Body of pancreas (tissue), 4 donors: Measurements from ENCODE around the gene BEGAIN. TPM values are rescaled to one million over a fixed set of nuclear protein-coding genes. Genes with fewer than 3 reads are reported as not detected.

Experiments used
- ATAC-seq: fragments of 150-250 bp; one replicate; pipeline ENCODE4 v1.9.1; 2016
- DNase-seq, 4 donors: peaks; one replicate each; pipeline ENCODE4 v3.0.0-alpha.2; 2019
- H3K27ac ChIP-seq, 4 donors: fragments of 200-600 bp; sonication (generic); 1 replicate in 3 of 4; 2 replicates in 1 of 4; pipeline versions ENCODE4 v1.5.1 to v1.6.1; 2016 to 2019; ENCODE audit warnings: mild to moderate bottlenecking in 1 of 4, mixed read lengths in 1 of 4, moderate library complexity in 1 of 4
- H3K27me3 ChIP-seq, 2 donors: fragments of 200-600 bp; sonication (generic); one replicate each; pipeline ENCODE4 v1.6.0; 2016; ENCODE audit warnings: mild to moderate bottlenecking in 1 of 2
- H3K36me3 ChIP-seq, 2 donors: fragments of 200-600 bp; sonication (generic); replicated peaks in 1 of 2; 2 replicates each; pipeline ENCODE4 v1.5.1; 2016; ENCODE audit warnings: low read depth in 2 of 2; ENCODE audit not compliant: insufficient read depth in 1 of 2
- H3K4me1 ChIP-seq: fragments of 200-600 bp; sonication (generic); one replicate; pipeline ENCODE4 v1.6.0; 2016
- H3K4me3 ChIP-seq, 2 donors: fragments of 200-600 bp; sonication (generic); 1 replicate in 1 of 2; 2 replicates in 1 of 2; pipeline ENCODE4 v1.5.1; 2016 to 2019
- H3K9me3 ChIP-seq, 3 donors: fragments of 200-600 bp; sonication (generic); 1 replicate in 2 of 3; 2 replicates in 1 of 3; pipeline ENCODE4 v1.5.1; 2016
- POLR2A ChIP-seq, 3 donors: fragments of 450-650 bp; IDR thresholded peaks; one replicate each; pipeline ENCODE4 v1.6.1; 2016; ENCODE audit warnings: antibody characterized with exemption in 3 of 3, mild to moderate bottlenecking in 2 of 3
- WGBS, 2 donors: methylation state at CpG; one replicate each; pipeline ENCODE4 v1.1.5; 2017; 5-methylcytosine and 5-hydroxymethylcytosine counted together
- intact Hi-C: fragments of 100-400 bp; cut with DNase I; formaldehyde crosslinking; loops from one replicate; pipeline ENCODE4 v1.15.1; 2023
- total RNA-seq, 2 donors: library from RNA; depleted of rRNA; stranded (reverse); fragments of >200 nt; gene quantifications; one replicate each; pipeline ENCODE4 v1.1.0, GENCODE V29; 2016
- TF ChIP-seq, protein P1 (sequence below), 7 experiments: fragments of 450-650 bp in 4 of 7; fragments of 200-600 bp in 3 of 7; sonication (generic) in 3 of 7; IDR thresholded peaks; one replicate each; pipeline ENCODE4 v1.5.1; 2016 to 2019; ENCODE audit warnings: antibody characterized with exemption in 7 of 7

BEGAIN gene
- total RNA-seq, 2 donors from 2014 or later = 23.9 to 28.7 TPM

GRCh38 chr14:100556936-100557505, 30.2 kb downstream of the BEGAIN start:
- no peak for DNase-seq

DNA sequence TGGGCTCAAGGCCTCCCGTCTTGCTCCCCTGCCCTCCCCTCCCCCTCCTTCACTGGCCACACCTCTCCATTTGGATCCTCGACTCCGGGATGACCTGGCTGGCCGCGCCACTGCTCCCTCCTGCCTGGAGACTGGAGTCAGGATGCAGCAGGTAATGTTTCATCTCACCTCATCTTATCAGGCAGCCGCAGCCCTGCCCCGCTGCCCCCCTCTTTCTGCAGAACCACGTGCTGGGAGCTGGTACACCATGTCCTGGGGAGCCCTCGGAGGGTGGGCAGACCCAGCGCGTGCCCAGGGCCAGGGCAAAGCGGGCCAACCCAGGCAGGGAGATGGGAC, 31.1 kb downstream of the BEGAIN start:
- DNase-seq (no peak), ATAC-seq (no peak)
- peaks cover 32% of the 10 kb centered on the region for H3K4me1 ChIP-seq
- 66 to 84% methylated on average over 10 to 11 of the region's 12 CpGs for WGBS, 2 donors
- H3K27ac ChIP-seq = no peak overlapping the region
- TF ChIP-seq, protein P1, sequence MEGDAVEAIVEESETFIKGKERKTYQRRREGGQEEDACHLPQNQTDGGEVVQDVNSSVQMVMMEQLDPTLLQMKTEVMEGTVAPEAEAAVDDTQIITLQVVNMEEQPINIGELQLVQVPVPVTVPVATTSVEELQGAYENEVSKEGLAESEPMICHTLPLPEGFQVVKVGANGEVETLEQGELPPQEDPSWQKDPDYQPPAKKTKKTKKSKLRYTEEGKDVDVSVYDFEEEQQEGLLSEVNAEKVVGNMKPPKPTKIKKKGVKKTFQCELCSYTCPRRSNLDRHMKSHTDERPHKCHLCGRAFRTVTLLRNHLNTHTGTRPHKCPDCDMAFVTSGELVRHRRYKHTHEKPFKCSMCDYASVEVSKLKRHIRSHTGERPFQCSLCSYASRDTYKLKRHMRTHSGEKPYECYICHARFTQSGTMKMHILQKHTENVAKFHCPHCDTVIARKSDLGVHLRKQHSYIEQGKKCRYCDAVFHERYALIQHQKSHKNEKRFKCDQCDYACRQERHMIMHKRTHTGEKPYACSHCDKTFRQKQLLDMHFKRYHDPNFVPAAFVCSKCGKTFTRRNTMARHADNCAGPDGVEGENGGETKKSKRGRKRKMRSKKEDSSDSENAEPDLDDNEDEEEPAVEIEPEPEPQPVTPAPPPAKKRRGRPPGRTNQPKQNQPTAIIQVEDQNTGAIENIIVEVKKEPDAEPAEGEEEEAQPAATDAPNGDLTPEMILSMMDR (IDR thresholded peaks at IDR 0.05) = no peak
- TF ChIP-seq POLR2A (IDR thresholded peaks at IDR 0.05) = no peak
- H3K36me3 ChIP-seq = no peaks in the 10 kb centered on the region
- intact Hi-C loops = no loop called here
- no peaks in the 10 kb centered on the region for H3K9me3 ChIP-seq
- no peak overlapping the region for H3K4me3 ChIP-seq
- no peaks in the 10 kb centered on the region for H3K27me3 ChIP-seq

More at GRCh38 chr14:100556936-100557505, 30.2 kb downstream of the BEGAIN start:
- no peak overlapping the region for H3K27ac ChIP-seq
- WGBS, 2 donors = 65 to 86% methylated on average over 15 to 22 of the region's 22 CpGs
- H3K4me1 ChIP-seq = peaks cover 39% of the 10 kb centered on the region
- TF ChIP-seq, protein P1 (IDR thresholded peaks at IDR 0.05) = no peak
- TF ChIP-seq POLR2A (IDR thresholded peaks at IDR 0.05) = no peak
- no peak for ATAC-seq
- H3K9me3 ChIP-seq = no peaks in the 10 kb centered on the region
- H3K4me3 ChIP-seq = no peak overlapping the region
- H3K27me3 ChIP-seq = no peaks in the 10 kb centered on the region
- no peaks in the 10 kb centered on the region for H3K36me3 ChIP-seq
- intact Hi-C loops = no loop called here

DNA sequence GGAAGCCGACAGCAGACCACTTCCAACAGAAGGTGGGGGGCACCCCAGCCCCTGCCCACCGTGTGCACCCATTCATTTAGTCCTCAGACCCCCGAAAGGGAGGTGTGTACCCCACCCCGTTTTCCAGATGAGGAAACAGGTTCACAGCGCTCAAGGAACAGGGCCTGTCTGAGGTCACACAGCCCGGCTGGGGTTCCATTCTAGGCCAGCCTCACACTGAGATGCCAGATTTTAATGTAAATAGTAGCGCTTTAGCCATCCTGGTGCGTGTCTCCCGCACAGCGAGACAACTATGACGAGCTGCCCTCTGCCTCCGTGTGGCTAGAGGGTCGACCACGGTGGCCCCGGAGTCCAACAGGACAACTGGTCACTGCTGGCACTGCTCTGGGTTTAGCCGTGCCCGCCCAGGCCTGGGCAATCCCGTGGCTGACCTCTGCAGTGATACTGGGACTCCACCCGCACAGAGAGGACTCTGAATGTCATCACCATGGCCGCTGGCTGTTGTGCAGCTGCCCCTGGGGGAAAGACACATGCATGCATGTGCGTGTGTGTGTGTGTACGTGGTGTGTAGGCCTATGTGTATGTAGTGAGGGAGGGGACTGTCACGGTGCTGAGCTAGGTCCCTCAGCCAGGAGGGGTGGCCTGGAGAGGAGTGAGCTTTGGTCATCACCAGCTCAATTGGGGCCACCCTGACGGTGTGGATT, 31.6 kb downstream of the BEGAIN start:
- Histone ChIP-seq H3K27ac (no peak overlapping the region), H3K4me1 (peaks cover 30% of the 10 kb centered on the region), H3K36me3 (no peaks in the 10 kb centered on the region), H3K9me3 (no peaks in the 10 kb centered on the region), H3K27me3 (no peaks in the 10 kb centered on the region), H3K4me3 (no peak overlapping the region)
- TF ChIP-seq, protein P1 (IDR thresholded peaks at IDR 0.05) = no peak
- no peak for TF ChIP-seq POLR2A (IDR thresholded peaks at IDR 0.05)
- DNase-seq = no peak
- WGBS, 2 donors = 80% methylated on average over 10 to 23 of the region's 24 CpGs
- ATAC-seq = no peak
- intact Hi-C loops = no loop called here

GRCh38 chr14:100554696-100555320, 32.4 kb downstream of the BEGAIN start:
- no peak for TF ChIP-seq POLR2A (IDR thresholded peaks at IDR 0.05)
- TF ChIP-seq, protein P1 (IDR thresholded peaks at IDR 0.05) = no peak
- Histone ChIP-seq H3K27ac (no peak overlapping the region), H3K9me3 (no peaks in the 10 kb centered on the region), H3K4me1 (peaks cover 36% of the 10 kb centered on the region), H3K36me3 (no peaks in the 10 kb centered on the region), H3K4me3 (no peak overlapping the region), H3K27me3 (no peaks in the 10 kb centered on the region)
- intact Hi-C loops = no loop called here
- DNase-seq (no peak), ATAC-seq (no peak)
- 85 to 89% methylated on average over 13 to 15 of the region's 17 CpGs for WGBS, 2 donors
